GM18526 (cell line): ENCODE results near the gene ATL1.

ENCODE experiments used
- POLR2A ChIP-seq: IDR thresholded peaks from 3 replicates; pipeline ENCODE4 v1.6.1; 2011; ENCODE audit not compliant: insufficient read length; ENCODE audit errors: extremely low read depth

The ATL1 gene

GRCh38 chr14:50657753-50658152, 97.8 kb downstream of the ATL1 start:
- no peak for TF ChIP-seq POLR2A

GRCh38 chr14:50658203-50658602, 98.3 kb downstream of the ATL1 start:
- no peak for TF ChIP-seq POLR2A

GRCh38 chr14:50659327-50659974, 99.5 kb downstream of the ATL1 start:
- no peak for TF ChIP-seq POLR2A

GRCh38 chr14:50666772-50667683, 107.1 kb downstream of the ATL1 start:
- no peak for TF ChIP-seq POLR2A

- TF ChIP-seq POLR2A: no peak
Observed at GRCh38 chr14:50667684-50667995, 107.7 kb downstream of the ATL1 start.

GRCh38 chr14:50667996-50668825, 108.3 kb downstream of the ATL1 start, which contains the start of gene SAV1:
SAV1 (minus strand) TSS chr14:50668306; CDS start chr14:50667967, 339 bp downstream.
- TF ChIP-seq POLR2A: peak; percentile 64

GRCh38 chr14:50668826-50669143, 108.8 kb downstream of the ATL1 start:
- no peak for TF ChIP-seq POLR2A

GRCh38 chr14:50669441-50669986, 109.6 kb downstream of the ATL1 start:
- TF ChIP-seq POLR2A: no peak

- no peak for TF ChIP-seq POLR2A
Observed at GRCh38 chr14:50670196-50670865, 110.4 kb downstream of the ATL1 start.

GRCh38 chr14:50670866-50671256, 110.9 kb downstream of the ATL1 start:
- no peak for TF ChIP-seq POLR2A

GRCh38 chr14:50675597-50675996, 115.7 kb downstream of the ATL1 start:
- TF ChIP-seq POLR2A: no peak

- TF ChIP-seq POLR2A: no peak
Observed at GRCh38 chr14:50676814-50677516, 117.0 kb downstream of the ATL1 start.

- TF ChIP-seq POLR2A: no peak
Observed at GRCh38 chr14:50677527-50678063, 117.7 kb downstream of the ATL1 start.

- TF ChIP-seq POLR2A: no peak
Observed at GRCh38 chr14:50678163-50678562, 118.2 kb downstream of the ATL1 start.
